SK-N-SH treated with all-trans-retinoic acid at 6 μM for 48 hours (cell line): ENCODE measurements around the gene ADRA2B.
"Not testable (repeated sequence)": the region's sequence is repeated elsewhere in the genome, so short reads cannot be mapped to it uniquely, and the experiment has no call there.

Experiments
- CREB5 ChIP-seq: fragments of 250-450 bp; sonication (Bioruptor Pico); IDR thresholded peaks from 2 replicates; pipeline ENCODE4 v1.5.1; 2020; ENCODE audit warnings: low read depth, mild to moderate bottlenecking, moderate library complexity
- CSRNP3 ChIP-seq: fragments of 250-450 bp; sonication (Bioruptor Pico); IDR thresholded peaks from 2 replicates; pipeline ENCODE4 v1.5.1; 2021; ENCODE audit warnings: mild to moderate bottlenecking, moderate library complexity
- ISL1 ChIP-seq: fragments of 250-450 bp; sonication (Bioruptor Pico); IDR thresholded peaks from 2 replicates; pipeline ENCODE4 v2.1.2; 2022; ENCODE audit warnings: mild to moderate bottlenecking, moderate library complexity
- OSR1 ChIP-seq: fragments of 250-450 bp; sonication (Bioruptor Pico); IDR thresholded peaks from 2 replicates; pipeline ENCODE4 v1.8.0; 2022; ENCODE audit warnings: moderate library complexity, mild to moderate bottlenecking, inconsistent platforms
- PATZ1 ChIP-seq: fragments of 250-450 bp; sonication (Bioruptor Pico); IDR thresholded peaks from 2 replicates; pipeline ENCODE4 v1.8.0; 2020; ENCODE audit warnings: mild to moderate bottlenecking, moderate library complexity, borderline replicate concordance
- POU6F1 ChIP-seq: fragments of 250-450 bp; sonication (Bioruptor Pico); IDR thresholded peaks from 2 replicates; pipeline ENCODE4 v1.8.0; 2021; ENCODE audit warnings: low read depth, mild to moderate bottlenecking, moderate library complexity, borderline replicate concordance
- RARB ChIP-seq: fragments of 250-450 bp; sonication (Bioruptor Pico); IDR thresholded peaks from 2 replicates; pipeline ENCODE4 v1.8.0; 2021; ENCODE audit warnings: mild to moderate bottlenecking, moderate library complexity
- ZFP3 ChIP-seq: fragments of 250-450 bp; sonication (Bioruptor Pico); IDR thresholded peaks from 2 replicates; pipeline ENCODE4 v1.5.0; 2020; ENCODE audit warnings: mild to moderate bottlenecking, moderate library complexity
- ZFP30 ChIP-seq: fragments of 450-650 bp; formaldehyde crosslinking; IDR thresholded peaks from 2 replicates; pipeline ENCODE4 v1.5.0; 2022; ENCODE audit warnings: mild to moderate bottlenecking, moderate library complexity
- ZNF70 ChIP-seq: fragments of 450-650 bp; formaldehyde crosslinking; IDR thresholded peaks from 2 replicates; pipeline ENCODE4 v1.5.0; 2020; ENCODE audit warnings: mild to moderate bottlenecking, moderate library complexity

GRCh38 chr2:96069878-96070277 lies 46.5 kb downstream of the ADRA2B start:
- TF ChIP-seq ISL1 (CRISPR knock-in tag); PATZ1 (CRISPR knock-in tag); OSR1; CREB5 (CRISPR knock-in tag); ZFP30 (CRISPR knock-in tag); POU6F1 (CRISPR knock-in tag); RARB (CRISPR knock-in tag); ZFP3 (CRISPR knock-in tag); ZNF70 (CRISPR knock-in tag); CSRNP3: not testable (repeated sequence)
